ENCODE results near the gene TFF1.

The TFF1 gene

DNA sequence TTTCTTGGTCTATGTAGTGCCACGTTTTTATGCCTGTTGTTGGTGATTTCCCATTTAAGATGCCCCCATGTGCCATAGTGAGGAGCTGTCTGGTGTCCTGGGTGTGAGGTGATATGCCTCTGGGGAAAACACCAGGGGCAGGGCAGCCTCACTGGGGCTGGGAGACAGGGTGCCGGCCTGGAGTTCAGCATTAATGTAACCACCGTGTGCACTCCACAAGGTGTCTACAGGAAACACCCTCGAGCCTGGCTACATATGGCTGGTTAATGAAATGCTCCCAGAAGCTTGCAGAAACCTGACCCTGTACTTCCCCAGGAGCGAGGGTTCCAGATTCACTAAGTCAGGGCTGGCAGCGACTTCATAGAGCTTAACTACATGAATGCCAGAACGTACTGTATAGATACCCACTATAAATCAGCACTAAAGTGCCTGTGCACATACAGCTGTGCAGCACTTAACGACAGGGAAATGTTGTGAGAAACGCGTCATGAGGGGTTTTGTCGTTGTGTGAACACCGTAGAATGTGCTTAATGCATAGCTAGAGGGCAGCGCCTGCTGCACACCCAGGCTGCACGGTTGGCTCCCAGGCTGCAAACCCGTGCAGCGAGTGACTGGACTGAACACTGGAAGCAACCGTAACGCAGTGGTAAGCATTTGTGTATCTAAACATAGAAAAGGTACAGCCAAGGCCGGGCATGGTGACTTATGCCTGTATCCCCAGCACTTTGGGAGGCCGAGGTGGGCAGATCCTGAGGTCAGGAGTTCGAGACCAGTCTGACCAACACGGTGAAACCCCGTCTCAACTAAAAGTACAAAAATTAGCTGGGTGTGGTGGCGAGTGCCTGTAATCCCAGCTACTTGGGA is 25.9 kb downstream of the TFF1 start:
- DNase-seq, result no peak

- DNase-seq, result no peak
Observed at GRCh38 chr21:42338729-42339715, 27.3 kb downstream of the TFF1 start.

- DNase-seq, result peak; percentile 82
Observed at GRCh38 chr21:42337830-42338728, 28.3 kb downstream of the TFF1 start.

GRCh38 chr21:42337276-42337675 is 29.1 kb downstream of the TFF1 start:
- no peak for DNase-seq

GRCh38 chr21:42336054-42336453 is 30.3 kb downstream of the TFF1 start:
- no peak for DNase-seq

- DNase-seq, result peak; percentile 14
Observed at GRCh38 chr21:42332557-42333317, 33.6 kb downstream of the TFF1 start.

GRCh38 chr21:42331660-42332059 is 34.7 kb downstream of the TFF1 start:
- DNase-seq, result no peak

- DNase-seq, result peak; percentile 62
Observed at GRCh38 chr21:42330380-42331371, 35.7 kb downstream of the TFF1 start.

DNA sequence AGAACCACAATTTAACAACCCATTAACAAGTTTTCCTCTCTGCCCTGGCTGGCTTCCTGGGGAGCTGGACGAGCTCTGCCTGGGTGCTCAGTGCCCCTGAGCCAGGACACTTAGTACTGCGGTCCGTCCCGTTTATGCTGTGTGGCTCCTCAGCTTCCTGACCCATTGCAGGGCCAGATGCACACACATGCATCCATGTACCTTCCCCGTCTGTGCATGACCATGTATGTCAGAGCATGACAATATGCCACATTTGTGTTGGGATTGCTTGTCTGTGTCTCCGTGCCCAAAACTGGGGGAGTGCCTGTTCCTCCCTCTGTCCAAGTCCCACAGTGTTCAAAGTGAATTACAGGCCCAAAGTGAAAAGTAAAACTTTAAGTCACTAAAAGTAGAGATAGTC is 41.4 kb downstream of the TFF1 start:
- DNase-seq, result no peak

GRCh38 chr21:42321845-42322244 is 44.5 kb downstream of the TFF1 start:
- no peak for DNase-seq

GRCh38 chr21:42321231-42321630 is 45.1 kb downstream of the TFF1 start:
- DNase-seq, result no peak

- DNase-seq, result no peak
Observed at GRCh38 chr21:42320791-42321190, 45.5 kb downstream of the TFF1 start.

GRCh38 chr21:42319851-42320572 is 46.3 kb downstream of the TFF1 start:
- peak; percentile 9 for DNase-seq

DNA sequence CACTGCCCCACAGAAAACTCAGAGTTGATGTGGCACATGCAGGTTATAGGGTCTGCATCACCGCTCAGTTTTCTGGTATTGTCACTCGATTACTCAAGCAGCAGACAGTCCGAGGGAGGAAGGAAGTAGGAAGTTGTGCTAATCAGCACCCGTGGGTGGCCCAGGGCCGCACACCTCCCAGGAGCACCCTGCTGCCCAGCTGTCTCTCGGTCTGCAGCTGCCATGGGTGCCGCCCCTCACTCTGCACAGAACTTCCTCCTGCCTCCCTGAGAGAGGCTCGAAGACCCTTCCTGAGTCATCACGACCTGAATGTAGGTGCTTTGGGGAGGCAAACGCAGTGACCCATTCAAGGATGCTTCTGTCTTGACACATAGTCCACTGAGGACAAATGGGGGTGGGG is 47.0 kb downstream of the TFF1 start:
- no peak for DNase-seq

DNA sequence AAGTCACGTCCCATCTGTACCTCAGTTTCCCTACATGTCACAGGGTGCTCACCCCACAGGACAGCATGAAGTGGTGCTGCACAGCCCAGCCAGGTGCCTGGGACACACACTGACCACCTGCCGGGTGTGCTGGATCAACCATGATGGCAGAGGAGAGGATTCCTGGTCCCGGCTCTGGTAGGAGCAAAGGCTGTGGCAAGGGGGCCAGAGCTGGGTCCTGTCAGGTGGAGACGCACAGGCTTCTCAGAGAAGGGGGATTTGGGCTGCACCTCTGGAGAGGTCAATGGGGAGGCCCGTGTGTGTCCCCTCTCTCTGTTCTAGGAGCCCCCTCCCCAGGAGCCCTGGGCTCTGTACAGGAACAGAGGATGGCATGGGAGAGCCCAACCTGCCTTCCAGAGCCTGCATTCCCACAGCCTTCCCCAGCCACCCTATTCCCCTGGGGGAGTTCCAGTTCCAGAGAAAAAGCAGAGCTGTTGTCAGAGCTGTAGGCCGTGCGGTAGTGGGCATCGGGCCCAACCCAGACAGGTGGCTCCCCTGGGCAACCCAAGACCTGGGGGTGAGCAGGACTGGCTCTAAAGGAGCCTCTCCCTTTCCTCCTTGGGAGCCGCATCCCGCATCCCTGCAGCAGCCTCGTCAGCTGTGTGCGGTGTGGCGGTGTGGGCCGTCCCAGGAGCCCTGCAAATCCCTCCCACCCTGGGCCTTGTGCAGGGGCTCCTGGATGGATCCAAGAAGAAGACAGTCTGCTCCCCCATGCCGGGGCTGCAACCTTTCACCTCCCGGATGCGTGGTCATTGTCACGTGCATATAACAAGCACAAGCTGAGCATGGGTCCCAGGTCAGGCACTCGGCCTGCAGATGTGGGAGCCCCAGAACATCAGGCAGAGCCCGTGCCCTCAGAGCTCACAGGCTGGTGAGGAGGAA is 48.2 kb downstream of the TFF1 start:
- DNase-seq, result peak; percentile 65

- DNase-seq, result peak; percentile 94
Observed at GRCh38 chr21:42317341-42317741, 49.0 kb downstream of the TFF1 start.

- DNase-seq, result peak; percentile 83
Observed at GRCh38 chr21:42316891-42317290, 49.4 kb downstream of the TFF1 start.

- DNase-seq, result peak; percentile 97
Observed at GRCh38 chr21:42315296-42315891, 50.9 kb downstream of the TFF1 start, which contains the start of gene TFF3. TSS of gene TFF3 (minus strand) at chr21:42315409. CDS start at chr21:42315374, 35 bp downstream.
